Osteocyte (in vitro differentiated cells): ENCODE data around the gene FOXP3. TPM values are rescaled to one million over a fixed set of nuclear protein-coding genes. Genes with fewer than 3 reads are reported as not detected.

Source experiments
- DNase-seq: peaks from one replicate; pipeline ENCODE4 v3.0.0; 2021; ENCODE audit warnings: mixed read lengths; ENCODE audit not compliant: unreplicated experiment; ENCODE audit errors: extremely low spot score
- H3K27ac Mint-ChIP-seq: one replicate; pipeline ENCODE4 v1.8.0; 2021; ENCODE audit warnings: mild to moderate bottlenecking, mixed read lengths; ENCODE audit not compliant: unreplicated experiment
- H3K27me3 Mint-ChIP-seq: one replicate; pipeline ENCODE4 v1.8.0; 2021; ENCODE audit warnings: mixed read lengths; ENCODE audit not compliant: unreplicated experiment
- H3K36me3 Mint-ChIP-seq: one replicate; pipeline ENCODE4 v1.8.0; 2021; ENCODE audit warnings: mixed read lengths; ENCODE audit not compliant: unreplicated experiment
- H3K4me1 Mint-ChIP-seq: one replicate; pipeline ENCODE4 v1.8.0; 2021; ENCODE audit warnings: mixed read lengths; ENCODE audit not compliant: unreplicated experiment
- H3K4me3 Mint-ChIP-seq: one replicate; pipeline ENCODE4 v1.8.0; 2021; ENCODE audit warnings: mild to moderate bottlenecking, moderate library complexity, mixed read lengths; ENCODE audit not compliant: unreplicated experiment
- H3K9me3 Mint-ChIP-seq: one replicate; pipeline ENCODE4 v1.8.0; 2021; ENCODE audit warnings: mixed read lengths; ENCODE audit not compliant: unreplicated experiment
- CTCF ChIP-seq: fragments of 200-600 bp; sonication (generic); IDR thresholded peaks from 2 replicates; pipeline ENCODE4 v1.5.0; 2021; ENCODE audit warnings: antibody characterized with exemption, mild to moderate bottlenecking, moderate library complexity
- total RNA-seq: library from RNA; stranded (reverse); gene quantifications from 2 replicates; pipeline ENCODE4 v1.2.1, GENCODE V29; 2021

Gene FOXP3
- total RNA-seq, 1 donor from 2014 or later: 0.13 TPM

GRCh38 chrX:49262603-49263002, 1.9 kb downstream of the FOXP3 start:
- Mint-ChIP-seq H3K36me3 (no peaks in the 10 kb centered on the region), H3K27ac (no peak overlapping the region), H3K9me3 (peaks cover 5% of the 10 kb centered on the region), H3K4me3 (no peak overlapping the region), H3K4me1 (no peaks in the 10 kb centered on the region), H3K27me3 (peaks cover 4% of the 10 kb centered on the region)
- no peak for TF ChIP-seq CTCF
- DNase-seq: no peak

- Mint-ChIP-seq H3K27me3 (peaks cover 4% of the 10 kb centered on the region), H3K4me1 (no peaks in the 10 kb centered on the region), H3K36me3 (no peaks in the 10 kb centered on the region), H3K27ac (no peak overlapping the region), H3K4me3 (no peak overlapping the region), H3K9me3 (peaks cover 5% of the 10 kb centered on the region)
- TF ChIP-seq CTCF: no peak
- no peak for DNase-seq
These were observed 4.1 kb downstream of the FOXP3 start for GRCh38 chrX:49260221-49260985.

- DNase-seq: no peak
- no peak overlapping the region for H3K27ac Mint-ChIP-seq
- no peak for TF ChIP-seq CTCF
- no peaks in the 10 kb centered on the region for H3K4me1 Mint-ChIP-seq
- no peak overlapping the region for H3K4me3 Mint-ChIP-seq
- peaks cover under 1% of the 10 kb centered on the region for H3K27me3 Mint-ChIP-seq
- H3K9me3 Mint-ChIP-seq: peaks cover 5% of the 10 kb centered on the region
- no peaks in the 10 kb centered on the region for H3K36me3 Mint-ChIP-seq
These were observed 5.8 kb downstream of the FOXP3 start for GRCh38 chrX:49258749-49259124.

- Mint-ChIP-seq H3K4me3 (no peak overlapping the region), H3K27me3 (no peaks in the 10 kb centered on the region), H3K9me3 (peaks cover 5% of the 10 kb centered on the region), H3K4me1 (no peaks in the 10 kb centered on the region), H3K27ac (no peak overlapping the region), H3K36me3 (no peaks in the 10 kb centered on the region)
- TF ChIP-seq CTCF: no peak
- DNase-seq: no peak
These were observed 6.4 kb downstream of the FOXP3 start for GRCh38 chrX:49257846-49258748.
